GM19023 (cell line): ENCODE results near the gene CXCR6.
"Not testable (repeated sequence)": the region's sequence is repeated elsewhere in the genome, so short reads cannot be mapped to it uniquely, and the experiment has no call there.

Experiments
- ATAC-seq: cut with Tn5 transposase; IDR thresholded peaks from one replicate; pipeline ENCODE4 v1.9.1; 2021; ENCODE audit warnings: mild to moderate bottlenecking, moderate library complexity; ENCODE audit not compliant: unreplicated experiment

CXCR6 gene

DNA sequence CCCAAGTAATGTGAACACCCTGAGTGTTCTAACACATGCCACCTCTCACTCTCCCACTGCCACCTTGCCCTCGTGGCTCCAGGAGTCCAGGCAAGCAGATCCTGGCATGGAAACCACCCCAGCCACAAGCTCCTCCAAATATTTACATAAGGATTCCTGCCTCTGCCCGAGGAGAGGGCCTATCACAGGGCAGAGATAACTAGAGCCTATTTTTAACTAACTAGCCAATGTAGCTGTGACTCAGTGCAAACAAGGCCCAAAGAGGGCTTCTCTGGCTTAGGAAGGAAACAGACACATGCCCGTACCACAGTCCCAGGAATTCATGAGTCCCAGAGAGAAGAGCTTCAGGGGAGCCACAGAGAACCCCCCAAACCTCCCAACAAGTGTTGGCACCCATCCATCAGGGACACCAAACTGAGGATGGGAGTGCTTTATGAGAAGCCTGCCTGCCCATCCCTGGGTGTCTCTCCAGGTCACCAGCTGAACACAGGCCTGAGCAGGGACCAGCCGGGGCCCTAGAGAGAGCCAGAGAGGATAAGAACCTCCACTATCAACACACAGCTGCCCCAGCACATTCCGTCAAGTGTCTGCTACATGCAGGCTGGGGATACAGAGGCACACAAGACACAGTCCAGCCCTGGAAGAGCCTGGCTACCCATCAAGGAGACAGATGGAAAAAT, 43.2 kb downstream of the CXCR6 start:
- no peak for ATAC-seq

DNA sequence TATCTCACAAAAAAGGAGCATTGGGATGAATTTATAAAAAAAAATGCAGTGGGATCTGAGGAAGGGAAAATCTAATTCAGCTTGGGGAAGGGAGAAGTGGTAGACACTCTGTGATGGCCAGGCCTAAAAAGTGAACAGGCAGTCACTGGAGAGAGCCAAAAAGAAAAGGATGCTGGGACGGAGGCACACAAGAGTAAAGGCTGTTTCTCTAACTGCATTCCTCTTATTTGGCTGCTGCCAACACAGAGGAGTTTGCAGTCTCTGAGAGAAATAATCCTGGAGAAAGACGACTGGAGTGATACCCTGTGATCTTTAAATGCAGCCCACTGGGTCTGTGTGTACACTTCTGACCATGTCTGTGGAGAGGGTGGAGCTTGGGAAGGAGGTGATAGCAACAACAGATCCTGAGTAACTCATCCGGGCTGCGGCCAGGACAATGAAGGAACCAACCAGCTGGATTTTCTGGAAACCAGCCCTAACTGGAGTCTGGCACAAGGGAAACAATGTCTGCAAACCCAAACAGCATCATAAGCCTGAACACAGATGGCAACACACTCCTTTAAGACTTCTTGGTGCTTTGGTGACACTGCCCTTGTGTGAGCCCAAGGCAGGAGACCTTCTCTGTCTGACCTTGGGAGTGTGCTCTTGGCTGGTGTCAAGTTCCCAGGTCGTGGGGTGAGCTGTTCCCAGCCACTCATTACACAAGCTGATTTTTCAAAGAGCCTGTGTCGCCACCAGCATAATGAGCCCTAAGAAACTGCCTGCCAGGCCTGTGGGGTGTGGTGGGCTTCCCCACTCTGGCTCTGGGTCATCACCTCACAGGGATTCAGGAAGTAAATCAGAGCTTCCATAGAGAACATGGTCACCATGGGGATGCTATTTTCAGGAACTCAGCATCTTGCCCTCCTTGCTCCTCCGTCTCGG, 44.4 kb downstream of the CXCR6 start:
- ATAC-seq = no peak

DNA sequence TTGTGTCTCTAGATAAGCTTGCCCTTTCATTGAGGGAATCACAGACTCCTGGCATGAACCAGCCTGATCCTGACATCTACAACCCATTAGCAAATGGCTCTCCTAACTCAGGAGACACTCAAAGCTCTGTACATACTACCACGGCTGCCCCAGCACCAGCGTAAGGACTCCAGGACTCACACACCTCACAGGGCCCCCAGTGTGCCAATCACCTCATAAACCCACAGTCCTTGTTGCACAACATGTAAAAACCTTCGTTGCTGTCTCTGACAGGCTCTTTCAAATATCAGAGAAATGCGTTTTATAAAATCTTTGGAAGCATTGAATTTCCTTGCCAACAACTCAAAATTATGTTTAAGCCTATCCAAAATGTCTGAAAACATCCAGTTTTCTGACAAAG, 45.1 kb downstream of the CXCR6 start:
- ATAC-seq = no peak

DNA sequence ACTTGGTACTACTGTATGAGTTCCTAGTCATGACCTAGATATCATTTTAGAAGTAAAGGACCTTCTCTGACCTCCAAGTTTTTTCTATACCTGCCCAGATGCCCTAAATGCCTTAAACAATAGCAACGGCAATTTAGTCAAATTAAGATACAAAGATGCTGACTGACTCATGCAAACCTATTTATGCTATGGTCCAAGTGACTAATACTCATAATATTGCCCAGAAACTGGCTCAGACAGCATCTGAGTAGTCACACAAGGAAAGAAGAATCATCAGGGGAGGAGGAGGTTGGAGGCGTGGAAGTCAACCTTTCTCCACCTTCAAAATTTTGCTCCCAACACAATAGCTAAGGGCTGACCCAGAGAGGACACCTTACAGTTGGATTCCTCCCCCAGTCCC, 45.5 kb downstream of the CXCR6 start:
- ATAC-seq = no peak

DNA sequence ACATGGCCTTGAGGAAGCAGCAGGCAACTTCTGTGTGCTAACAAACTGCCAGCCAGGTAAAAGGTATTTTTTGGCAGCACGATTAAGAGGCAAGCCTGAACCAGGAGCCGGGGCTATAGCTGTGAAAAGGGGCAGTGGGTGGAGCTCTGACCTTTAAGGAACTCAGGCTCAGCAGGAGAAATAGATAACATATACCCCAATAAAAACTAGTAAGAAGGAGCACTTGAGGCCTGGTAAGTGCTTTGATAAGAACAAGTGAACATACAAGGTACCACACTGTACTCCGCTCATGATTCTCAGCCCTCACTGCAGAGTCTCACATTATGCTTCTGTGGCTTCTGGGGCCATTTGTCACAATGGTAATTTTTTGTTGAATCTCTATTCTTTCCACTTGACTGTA, 46.9 kb downstream of the CXCR6 start:
- ATAC-seq = no peak

DNA sequence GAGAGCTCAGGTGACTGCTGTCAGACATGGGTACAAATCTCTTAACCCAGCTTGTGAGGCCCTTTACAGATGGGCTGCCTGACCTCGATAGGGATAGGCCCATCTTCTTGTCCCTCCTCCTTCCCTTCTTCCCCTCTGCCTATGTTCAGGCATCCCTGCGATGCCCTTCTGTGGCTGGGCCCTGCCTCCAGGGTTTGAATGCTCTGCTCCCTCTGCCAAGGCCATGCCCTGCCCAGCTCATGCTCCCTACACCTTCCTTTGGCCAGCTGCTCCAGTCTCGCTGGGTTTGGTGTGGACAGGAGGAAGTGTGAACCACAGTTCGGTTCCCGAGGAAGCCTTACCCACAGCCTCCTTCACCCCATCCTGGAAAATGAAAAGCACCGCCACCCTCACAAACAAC, 48.1 kb downstream of the CXCR6 start:
- no peak for ATAC-seq

DNA sequence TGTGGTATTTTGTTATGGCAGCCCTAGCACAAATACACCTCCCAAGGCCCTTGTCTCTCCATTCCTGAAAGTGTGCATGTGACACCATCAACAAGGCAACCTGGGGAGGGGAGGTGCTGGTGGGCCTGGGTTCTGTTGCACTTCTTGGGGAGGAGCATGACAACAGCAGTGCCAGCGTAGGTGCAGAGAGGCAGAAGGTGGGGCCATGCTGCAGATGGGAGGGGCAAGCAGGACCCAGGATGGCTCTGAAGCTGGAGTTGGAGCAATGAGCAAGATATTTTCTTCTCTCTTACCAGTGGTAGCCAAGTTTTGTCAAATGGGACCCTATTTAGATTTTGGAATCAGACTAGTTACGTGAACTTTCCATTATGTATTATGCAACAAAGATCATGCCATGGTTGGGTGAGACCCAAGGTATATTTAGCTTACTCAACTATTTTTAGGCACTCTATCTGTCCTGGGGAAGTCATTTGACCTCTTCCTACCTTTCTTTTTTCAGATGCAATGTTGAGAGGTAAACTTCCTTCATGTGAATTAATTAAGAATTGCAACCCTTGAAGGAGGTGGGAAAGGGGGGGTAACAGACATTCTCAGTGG, 49.0 kb downstream of the CXCR6 start:
- no peak for ATAC-seq

DNA sequence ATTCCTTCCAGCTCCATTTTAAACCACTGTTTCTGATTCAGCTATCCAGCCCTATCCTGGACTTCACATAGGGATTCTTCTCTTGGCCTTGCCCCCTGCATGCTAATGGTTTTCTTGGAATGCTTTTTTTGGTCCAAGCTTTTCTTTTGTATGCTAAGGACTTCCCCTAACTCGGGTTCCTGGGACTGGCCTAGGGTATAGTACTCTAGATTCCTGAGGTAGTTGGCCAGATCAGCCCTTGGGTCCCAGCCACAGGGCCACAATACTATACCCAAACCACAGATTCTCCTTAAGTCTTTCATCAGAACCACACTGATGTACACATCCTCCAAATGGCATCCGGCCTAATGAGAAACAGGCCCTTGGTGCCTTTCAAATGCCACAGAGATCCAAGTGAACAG, 49.6 kb downstream of the CXCR6 start:
- no peak for ATAC-seq

DNA sequence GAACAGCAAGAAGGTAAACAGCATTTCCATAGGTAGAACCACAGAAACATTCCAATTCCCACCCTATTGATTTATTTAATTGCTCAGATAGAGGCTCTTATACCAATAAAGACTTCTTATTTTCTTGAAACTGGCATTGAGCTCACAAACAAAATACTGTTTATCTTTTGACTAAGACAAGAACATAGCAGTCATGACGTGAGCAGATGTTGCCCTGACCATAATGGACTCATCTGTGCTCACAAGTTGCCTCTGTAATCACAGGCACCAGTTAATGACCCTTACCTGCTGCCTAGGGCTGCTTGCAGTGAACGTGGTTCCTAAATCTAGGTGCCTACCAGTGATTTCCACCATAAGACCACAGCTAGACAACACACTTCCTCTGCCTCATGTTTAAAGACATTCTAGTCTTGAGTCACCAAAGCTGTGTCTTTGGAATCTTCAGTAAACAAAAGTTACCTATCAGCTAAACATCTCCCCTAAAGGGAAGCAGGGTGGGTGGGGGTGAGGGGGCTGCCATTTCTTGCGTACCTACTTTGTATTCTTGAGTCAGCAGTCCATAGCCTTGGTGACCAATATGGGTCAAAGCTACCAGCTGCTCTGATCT, 50.3 kb downstream of the CXCR6 start:
- no peak for ATAC-seq

DNA sequence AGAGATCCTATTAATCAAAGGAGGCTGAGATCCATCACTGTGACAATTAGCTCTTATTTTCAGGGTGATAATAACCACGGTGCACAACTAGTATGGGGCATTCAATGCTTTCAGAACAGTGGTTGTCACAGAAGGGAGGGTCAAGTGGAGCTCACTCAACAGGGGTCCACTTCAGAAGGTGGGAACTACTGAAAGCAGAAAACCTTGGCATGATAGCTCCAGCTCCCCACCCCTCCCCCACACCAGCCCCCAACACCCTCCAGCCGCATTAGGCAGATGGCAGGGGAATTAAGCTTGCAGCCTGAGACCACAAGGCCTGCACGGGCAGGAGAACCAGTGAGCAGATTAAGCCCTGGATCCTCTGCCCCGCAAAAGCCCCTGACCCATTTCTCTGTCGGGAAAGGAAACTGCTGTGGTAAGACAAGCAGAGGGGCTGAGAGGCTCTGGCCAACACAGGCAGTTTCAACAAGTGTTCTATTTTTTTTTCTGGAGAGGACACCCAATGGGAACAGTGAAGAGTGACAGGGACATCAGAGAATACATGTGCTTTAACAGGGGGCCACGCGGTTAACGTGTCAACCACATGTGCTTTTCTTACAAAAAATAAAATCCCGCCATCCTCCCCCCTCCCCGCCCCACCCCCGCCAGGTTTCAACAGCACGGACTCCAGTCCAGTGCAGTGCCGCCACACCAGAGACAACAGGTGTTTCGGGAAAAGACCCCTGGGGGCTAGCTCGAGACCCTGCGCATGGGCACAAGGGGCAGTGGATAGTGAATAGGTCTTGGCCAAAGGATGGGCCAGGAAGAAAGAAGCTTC, 51.4 kb downstream of the CXCR6 start:
- ATAC-seq = peak; percentile 23

DNA sequence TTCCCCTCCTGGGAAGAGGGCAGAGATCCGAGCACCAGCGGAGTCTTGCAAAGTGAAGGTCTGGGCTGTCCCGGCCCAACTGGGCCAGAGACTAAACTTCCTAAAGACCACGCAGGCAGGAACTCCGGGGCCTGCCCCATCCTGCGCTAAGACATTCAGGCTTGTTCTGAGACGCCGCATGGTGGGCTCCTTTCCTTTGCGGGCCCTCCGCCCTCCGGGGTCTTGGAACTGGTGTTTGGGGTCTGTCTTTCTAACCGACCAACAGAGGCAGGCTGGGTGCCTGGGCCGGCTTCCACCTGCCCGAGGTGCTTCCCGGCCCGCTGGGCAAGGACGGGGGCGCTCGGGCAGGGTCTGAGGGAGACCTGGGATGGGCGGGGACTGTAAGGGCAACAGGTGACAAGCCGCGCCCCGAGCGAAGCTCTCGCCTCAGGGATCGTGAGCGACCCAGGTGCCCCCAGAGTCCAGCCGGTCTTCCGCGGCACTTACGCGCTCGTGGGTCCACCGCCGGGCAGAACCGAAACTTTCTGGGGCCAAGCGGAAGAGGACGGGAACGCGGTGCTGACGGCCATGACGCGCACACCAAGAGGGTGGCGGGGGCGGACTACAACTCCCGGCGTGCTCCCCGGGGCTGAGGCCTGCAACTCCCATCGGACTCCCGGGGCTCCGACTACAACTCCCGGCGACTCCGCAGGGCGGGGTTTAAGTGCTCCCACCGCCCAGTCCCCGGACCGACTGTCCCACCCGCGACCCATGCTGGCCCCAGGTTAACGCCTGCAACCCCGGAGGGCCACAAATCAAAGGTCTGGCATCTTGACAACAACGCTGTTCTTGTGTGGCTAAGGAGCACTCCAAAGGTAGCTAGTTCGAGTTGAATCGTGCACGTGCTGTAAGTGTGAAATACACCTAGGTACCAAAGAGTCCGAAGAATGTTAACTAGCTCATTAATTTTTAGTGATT, 52.2 kb downstream of the CXCR6 start, which contains the start of gene FYCO1:
Gene FYCO1, minus strand, starts transcription at position 589 of the 957 bp plus-strand sequence. CDS start 10,914 bp downstream, outside the sequence.
- ATAC-seq = peak; percentile 91

DNA sequence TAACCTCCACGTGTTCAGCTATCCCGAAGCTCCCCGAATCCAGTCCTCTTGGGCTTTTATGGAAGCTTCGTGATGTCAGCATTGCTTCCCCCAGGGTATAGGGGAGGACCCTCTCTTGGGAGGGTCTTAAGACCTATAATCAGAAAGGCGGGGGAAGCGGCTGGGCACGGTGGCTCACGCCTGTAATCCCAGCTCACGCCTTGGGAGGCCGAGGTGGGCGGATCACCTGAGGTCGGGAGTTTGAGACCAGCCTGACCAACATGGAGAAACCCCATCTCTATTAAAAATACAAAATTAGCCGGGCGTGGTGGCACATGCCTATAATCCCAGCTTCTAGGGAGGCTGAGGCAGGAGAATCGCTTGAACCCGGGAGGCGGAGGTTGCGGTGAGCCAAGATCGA, 54.2 kb downstream of the CXCR6 start:
- not testable (repeated sequence) for ATAC-seq

DNA sequence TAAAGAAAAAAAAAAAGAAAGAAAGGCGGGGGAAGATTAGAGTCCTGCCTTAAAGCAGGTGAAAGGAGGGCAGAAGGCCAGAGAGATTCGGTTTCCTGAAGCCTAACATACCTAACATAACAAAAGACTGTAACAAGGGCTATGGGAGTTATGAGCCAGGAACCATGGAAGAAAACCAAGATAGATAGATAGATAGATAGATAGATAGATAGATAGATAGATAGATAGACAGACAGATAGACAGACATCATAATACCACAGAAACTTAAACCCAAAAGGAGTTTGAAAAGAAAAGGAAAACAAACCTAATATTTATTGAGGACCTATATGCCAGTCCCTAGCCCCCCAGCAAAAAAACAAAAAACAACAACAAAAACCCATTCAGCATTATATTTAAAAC, 54.7 kb downstream of the CXCR6 start:
- no peak for ATAC-seq
